Epithelial cell of proximal tubule (primary cell): ENCODE data around the gene FCMR. TPM values are rescaled to one million over a fixed set of nuclear protein-coding genes. Genes with fewer than 3 reads are reported as not detected.

Source experiments
- DNase-seq: peaks from one replicate; pipeline ENCODE4 v3.0.0-alpha.2; 2011; ENCODE audit warnings: low read depth
- H3K4me3 ChIP-seq: 2 replicates; pipeline ENCODE4 v1.5.1; 2011; ENCODE audit warnings: low read depth, mild to moderate bottlenecking, low read length
- total RNA-seq: library from RNA; depleted of rRNA; stranded (reverse); fragments of >200 nt; gene quantifications from 2 replicates; pipeline ENCODE4 v1.2.3, GENCODE V29; 2015
- TF ChIP-seq, protein P1 (sequence below): conservative IDR thresholded peaks from 2 replicates; pipeline ENCODE4 v1.5.1; 2012; ENCODE audit warnings: low read depth, mild to moderate bottlenecking, low read length

Gene FCMR
- total RNA-seq, 1 donor from 2014 or later: not detected

DNA sequence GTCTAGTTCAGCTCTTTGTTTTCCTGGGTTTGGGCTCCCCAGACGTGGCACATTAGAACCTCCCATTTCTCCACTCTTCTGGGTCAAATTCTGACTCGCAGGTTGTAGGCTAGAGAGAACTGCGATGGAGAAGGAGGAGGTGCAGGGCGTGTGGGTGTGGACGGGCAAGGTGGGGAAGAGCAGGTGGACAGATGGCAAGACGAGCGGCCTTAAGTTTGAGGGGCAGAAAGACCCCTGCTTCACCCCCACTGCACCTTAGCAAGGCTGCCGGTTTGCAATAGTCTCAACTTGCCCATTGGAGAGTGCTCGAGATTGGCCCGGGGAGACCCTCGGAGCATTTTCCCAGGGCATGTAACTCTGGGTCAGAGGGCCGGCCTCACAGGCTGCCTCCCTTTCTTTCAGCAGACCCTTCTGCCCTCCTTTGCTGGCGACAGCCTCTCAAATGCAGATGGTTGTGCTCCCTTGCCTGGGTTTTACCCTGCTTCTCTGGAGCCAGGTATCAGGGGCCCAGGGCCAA, 22.8 kb downstream of the FCMR start:
- H3K4me3 ChIP-seq: no peak overlapping the region
- DNase-seq: no peak
- TF ChIP-seq, protein P1, sequence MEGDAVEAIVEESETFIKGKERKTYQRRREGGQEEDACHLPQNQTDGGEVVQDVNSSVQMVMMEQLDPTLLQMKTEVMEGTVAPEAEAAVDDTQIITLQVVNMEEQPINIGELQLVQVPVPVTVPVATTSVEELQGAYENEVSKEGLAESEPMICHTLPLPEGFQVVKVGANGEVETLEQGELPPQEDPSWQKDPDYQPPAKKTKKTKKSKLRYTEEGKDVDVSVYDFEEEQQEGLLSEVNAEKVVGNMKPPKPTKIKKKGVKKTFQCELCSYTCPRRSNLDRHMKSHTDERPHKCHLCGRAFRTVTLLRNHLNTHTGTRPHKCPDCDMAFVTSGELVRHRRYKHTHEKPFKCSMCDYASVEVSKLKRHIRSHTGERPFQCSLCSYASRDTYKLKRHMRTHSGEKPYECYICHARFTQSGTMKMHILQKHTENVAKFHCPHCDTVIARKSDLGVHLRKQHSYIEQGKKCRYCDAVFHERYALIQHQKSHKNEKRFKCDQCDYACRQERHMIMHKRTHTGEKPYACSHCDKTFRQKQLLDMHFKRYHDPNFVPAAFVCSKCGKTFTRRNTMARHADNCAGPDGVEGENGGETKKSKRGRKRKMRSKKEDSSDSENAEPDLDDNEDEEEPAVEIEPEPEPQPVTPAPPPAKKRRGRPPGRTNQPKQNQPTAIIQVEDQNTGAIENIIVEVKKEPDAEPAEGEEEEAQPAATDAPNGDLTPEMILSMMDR: no peak

DNA sequence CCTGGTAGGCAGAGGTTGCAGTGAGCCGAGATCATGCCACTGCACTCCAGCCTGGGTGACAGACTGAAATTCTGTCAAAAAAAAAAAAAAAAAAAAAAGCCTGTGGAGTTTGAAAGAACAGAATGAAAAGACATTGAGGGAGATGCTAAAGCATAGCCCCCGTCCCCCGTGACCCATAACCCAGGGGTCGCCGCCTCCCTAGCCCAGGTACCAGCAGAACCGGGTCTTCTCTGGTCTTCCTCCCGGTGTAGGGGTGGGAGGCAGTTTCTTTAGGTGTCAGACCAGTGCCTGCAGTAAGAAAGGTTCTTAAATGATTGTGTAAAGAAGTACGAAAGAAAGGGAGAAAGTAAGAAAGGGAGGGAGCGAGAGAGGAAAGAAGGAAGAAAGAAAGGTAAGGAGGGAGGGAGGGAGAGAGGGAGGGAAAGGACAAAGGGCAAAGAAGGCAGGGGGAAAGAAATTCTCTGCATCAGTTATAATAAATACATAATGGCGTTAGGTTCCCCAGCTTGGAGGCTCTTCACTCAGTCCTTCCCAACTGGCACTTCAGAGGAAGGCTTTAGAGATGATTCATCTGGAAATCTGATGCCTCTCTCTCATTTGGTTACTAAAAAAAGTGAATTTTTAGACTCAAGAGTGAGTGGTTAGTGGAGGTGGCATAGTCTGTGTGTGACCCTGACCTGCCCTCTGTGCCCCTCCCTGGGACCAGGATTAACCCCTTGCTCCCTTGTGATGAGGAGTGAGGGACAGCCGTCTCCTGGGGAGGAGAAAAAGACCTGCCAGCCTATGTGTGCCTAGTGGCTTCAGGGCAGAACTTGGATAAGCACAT, 23.4 kb downstream of the FCMR start:
- no peak for DNase-seq
- TF ChIP-seq, protein P1: no peak
- H3K4me3 ChIP-seq: no peak overlapping the region

DNA sequence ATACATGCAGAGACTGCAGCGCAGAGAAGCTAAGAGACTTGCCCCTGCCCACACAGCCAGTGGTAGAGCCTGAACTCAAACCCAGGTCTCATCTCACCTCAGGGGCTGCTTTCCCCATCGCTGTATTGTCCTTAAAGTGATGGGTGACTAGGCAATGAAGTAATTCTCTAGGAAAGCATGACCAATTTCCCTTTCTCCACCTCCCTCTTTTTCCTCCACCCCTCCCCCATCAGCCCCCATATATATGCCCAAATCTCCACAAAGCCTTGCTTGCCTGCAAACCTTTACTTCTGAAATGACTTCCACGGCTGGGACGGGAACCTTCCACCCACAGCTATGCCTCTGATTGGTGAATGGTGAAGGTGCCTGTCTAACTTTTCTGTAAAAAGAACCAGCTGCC, 24.6 kb downstream of the FCMR start, which contains the start of gene IL24:
TSS of gene IL24 (plus strand) at position 269 of the 400 bp plus-strand sequence. CDS start 390 bp downstream, outside the sequence.
- no peak within 1 kb of the TSS for H3K4me3 ChIP-seq
- TF ChIP-seq, protein P1: no peak
- no peak for DNase-seq

DNA sequence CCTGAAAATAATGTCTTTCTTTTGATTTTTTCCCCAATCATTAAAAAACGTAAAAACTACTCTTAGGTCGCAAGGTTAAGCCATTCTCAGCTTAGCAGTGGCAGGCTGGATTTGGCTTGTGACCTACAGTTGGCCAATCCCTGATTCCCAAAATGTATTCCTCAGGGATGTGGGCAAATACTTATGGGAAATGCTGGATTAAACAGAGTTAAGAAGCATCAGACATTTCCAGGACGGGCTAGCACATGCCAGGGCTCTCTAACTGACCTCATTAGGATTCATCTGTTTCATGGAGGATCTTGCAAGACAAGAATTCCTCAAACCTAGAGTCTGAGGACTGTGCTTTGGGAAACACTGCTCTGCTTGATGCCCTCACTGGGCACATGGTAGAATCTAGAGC, 25.5 kb downstream of the FCMR start:
- TF ChIP-seq, protein P1: no peak
- H3K4me3 ChIP-seq: no peak overlapping the region
- DNase-seq: no peak

DNA sequence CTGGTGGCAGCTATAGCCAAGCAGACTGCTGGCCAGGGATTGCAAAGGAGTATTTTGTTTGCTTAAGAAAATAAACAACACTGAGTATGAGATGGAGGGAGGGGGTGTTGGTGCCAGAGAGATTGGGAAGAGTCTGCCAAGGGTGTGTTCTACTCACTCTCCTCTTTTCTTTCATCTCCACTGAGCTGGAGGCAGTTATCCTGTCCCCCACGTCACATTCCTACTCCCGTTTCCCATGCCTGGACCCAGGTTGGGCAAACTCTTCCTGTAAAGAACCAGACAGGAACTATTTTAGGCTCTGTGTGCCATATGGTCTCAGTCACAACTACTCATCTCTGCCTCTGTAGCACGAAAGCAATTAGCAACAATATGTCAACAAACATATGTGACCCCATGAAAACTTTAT, 25.9 kb downstream of the FCMR start:
- TF ChIP-seq, protein P1: no peak
- DNase-seq: no peak

DNA sequence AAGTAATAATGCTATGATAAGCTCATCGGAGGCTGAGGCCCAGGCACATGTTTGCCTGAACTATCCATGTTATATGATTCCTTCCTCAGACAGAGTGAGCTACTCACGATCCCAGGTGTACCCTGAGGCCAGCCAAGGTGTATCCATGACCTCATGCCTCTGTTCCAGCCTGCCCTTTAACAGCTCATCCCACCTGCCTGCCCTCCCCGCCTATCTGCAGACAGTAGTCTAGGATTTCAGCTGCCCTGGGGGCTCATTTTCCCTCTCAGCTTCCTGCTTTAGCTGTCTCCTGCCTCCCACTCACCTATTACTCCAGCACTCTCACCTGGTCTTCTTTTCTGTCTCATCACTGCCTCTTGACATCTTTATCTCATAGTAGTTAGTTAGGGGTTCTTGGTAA, 26.4 kb downstream of the FCMR start:
- DNase-seq: no peak
- no peak overlapping the region for H3K4me3 ChIP-seq
- TF ChIP-seq, protein P1: no peak

More for the DNA sequence above, 25.9 kb downstream of the FCMR start:
- H3K4me3 ChIP-seq: no peak overlapping the region
